Type B pancreatic cell (in vitro differentiated cells): Measurements from ENCODE around the gene KCTD16. TPM values are rescaled to one million over a fixed set of nuclear protein-coding genes. Genes with fewer than 3 reads are reported as not detected.

Experiments used
- DNase-seq: peaks from one replicate; pipeline ENCODE4 v3.0.0; 2021; ENCODE audit warnings: mixed read lengths; ENCODE audit not compliant: unreplicated experiment; ENCODE audit errors: extremely low spot score
- H3K27ac Mint-ChIP-seq: 2 replicates; pipeline ENCODE4 v1.8.0; 2021; ENCODE audit warnings: mild to moderate bottlenecking, mixed read lengths
- H3K27me3 Mint-ChIP-seq: 2 replicates; pipeline ENCODE4 v1.8.0; 2021; ENCODE audit warnings: mixed read lengths
- H3K36me3 Mint-ChIP-seq: 2 replicates; pipeline ENCODE4 v1.8.0; 2021; ENCODE audit warnings: mixed read lengths
- H3K4me1 Mint-ChIP-seq: one replicate; pipeline ENCODE4 v1.8.0; 2021; ENCODE audit warnings: mixed read lengths; ENCODE audit not compliant: unreplicated experiment
- H3K4me3 Mint-ChIP-seq: 2 replicates; pipeline ENCODE4 v1.8.0; 2021; ENCODE audit warnings: mild to moderate bottlenecking, mixed read lengths
- H3K9me3 Mint-ChIP-seq: 2 replicates; pipeline ENCODE4 v1.8.0; 2021; ENCODE audit warnings: mixed read lengths
- total RNA-seq: library from RNA; stranded (reverse); gene quantifications from 2 replicates; pipeline ENCODE4 v1.2.1, GENCODE V29; 2021; ENCODE audit warnings: low replicate concordance
- TF ChIP-seq, protein P1 (sequence below): fragments of 200-600 bp; sonication (generic); conservative IDR thresholded peaks from 2 replicates; pipeline ENCODE4 v1.5.0; 2021; ENCODE audit warnings: antibody characterized with exemption, mild to moderate bottlenecking

Gene KCTD16
- total RNA-seq, 1 donor from 2014 or later: 3.0 TPM

DNA sequence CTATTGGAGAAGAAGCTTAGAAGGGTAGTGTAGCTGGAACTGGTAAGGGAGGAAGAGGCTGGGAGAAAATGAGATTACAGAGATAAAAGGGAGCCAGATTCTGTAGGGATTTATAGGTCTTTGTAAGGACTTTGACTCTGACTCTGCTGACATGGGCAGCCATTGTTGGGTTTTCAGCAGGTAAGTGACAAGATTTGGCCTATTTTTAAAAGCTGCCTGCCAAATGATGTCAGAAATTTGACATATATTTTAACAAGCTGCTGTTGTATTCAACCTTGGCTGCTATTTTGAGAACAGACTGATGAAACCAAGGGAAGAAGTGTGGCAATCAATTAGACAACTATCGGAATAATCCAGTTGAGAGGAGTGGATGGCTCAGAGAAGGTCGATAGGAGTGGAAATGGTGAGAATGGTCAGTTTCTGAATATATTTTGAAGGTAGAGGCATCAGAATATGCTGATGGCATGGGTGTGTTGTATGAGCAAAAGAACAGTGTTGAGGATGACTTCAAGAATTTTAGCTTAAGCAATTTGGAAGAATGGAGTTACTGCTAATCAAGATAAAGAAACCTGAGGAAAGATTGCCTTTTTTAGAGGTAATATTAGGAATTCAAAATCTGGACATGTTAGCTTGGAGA lies 56.8 kb downstream of the KCTD16 start:
- Mint-ChIP-seq H3K4me1 (no peaks in the 10 kb centered on the region), H3K4me3 (no peak overlapping the region), H3K27ac (no peak overlapping the region), H3K9me3 (no peaks in the 10 kb centered on the region), H3K36me3 (no peaks in the 10 kb centered on the region), H3K27me3 (no peaks in the 10 kb centered on the region)
- DNase-seq: no peak
- TF ChIP-seq, protein P1, sequence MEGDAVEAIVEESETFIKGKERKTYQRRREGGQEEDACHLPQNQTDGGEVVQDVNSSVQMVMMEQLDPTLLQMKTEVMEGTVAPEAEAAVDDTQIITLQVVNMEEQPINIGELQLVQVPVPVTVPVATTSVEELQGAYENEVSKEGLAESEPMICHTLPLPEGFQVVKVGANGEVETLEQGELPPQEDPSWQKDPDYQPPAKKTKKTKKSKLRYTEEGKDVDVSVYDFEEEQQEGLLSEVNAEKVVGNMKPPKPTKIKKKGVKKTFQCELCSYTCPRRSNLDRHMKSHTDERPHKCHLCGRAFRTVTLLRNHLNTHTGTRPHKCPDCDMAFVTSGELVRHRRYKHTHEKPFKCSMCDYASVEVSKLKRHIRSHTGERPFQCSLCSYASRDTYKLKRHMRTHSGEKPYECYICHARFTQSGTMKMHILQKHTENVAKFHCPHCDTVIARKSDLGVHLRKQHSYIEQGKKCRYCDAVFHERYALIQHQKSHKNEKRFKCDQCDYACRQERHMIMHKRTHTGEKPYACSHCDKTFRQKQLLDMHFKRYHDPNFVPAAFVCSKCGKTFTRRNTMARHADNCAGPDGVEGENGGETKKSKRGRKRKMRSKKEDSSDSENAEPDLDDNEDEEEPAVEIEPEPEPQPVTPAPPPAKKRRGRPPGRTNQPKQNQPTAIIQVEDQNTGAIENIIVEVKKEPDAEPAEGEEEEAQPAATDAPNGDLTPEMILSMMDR: no peak

DNA sequence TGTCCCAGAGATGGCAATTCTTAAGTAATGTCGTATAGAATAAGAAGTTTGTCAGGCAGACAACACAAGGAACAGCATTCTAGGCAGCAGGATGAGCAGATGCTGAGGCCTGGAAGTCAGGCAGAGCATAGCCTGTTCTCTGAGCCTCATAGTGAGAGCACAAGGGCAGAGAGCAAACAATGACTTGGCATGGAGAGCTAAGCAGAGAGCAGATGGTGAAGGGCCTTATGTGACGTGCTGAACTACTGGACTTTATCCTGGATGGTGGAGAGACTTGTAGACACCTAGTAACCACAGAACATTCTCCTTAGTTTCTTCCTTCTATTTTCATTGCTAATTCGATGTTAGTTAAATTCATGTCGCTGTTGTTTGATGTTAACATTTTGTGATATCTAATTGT lies 60.1 kb downstream of the KCTD16 start:
- TF ChIP-seq, protein P1: no peak
- Mint-ChIP-seq H3K36me3 (no peaks in the 10 kb centered on the region), H3K27me3 (no peaks in the 10 kb centered on the region), H3K27ac (no peak overlapping the region), H3K4me1 (no peaks in the 10 kb centered on the region), H3K4me3 (no peak overlapping the region), H3K9me3 (no peaks in the 10 kb centered on the region)
- DNase-seq: no peak

DNA sequence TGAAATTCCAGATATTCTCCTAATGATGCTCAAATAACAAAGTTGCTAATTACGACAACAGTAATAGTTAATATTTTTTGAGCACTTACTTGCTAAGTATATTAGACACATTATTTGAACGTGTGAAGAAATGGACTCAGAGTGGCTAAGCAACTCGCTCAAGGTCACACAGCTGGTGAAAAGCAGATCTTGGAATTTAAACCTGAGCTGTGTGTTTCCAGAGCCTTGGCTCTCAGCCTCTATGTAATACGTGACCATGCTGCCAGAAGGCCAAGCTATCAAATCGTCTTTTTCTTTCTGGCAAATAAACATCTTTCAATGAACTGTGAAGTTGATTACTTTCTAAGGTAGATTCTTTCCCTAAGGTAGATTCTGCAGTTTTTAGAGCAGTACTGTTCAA lies 61.6 kb downstream of the KCTD16 start:
- no peaks in the 10 kb centered on the region for H3K4me1 Mint-ChIP-seq
- H3K4me3 Mint-ChIP-seq: no peak overlapping the region
- no peaks in the 10 kb centered on the region for H3K27me3 Mint-ChIP-seq
- no peak overlapping the region for H3K27ac Mint-ChIP-seq
- DNase-seq: no peak
- no peaks in the 10 kb centered on the region for H3K9me3 Mint-ChIP-seq
- H3K36me3 Mint-ChIP-seq: no peaks in the 10 kb centered on the region
- TF ChIP-seq, protein P1: no peak

DNA sequence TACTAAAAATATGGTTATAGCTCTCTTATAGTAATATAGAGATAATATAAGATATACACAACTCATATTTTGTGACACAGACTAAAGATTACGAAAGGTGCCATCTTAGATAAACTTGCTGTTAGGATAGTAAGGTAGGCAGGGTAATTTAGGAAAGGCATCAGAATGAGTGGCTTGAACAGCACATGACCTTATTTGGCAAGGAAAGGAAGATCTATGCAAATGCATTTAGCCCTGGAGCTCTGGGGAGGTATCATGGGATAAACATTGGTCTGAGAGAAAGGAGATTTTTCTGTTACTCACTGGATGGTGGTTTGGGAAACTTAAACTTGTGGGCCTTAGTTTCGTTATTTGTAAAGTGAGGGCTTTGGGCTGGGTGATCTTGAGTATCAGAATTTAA lies 65.8 kb downstream of the KCTD16 start:
- TF ChIP-seq, protein P1: no peak
- Mint-ChIP-seq H3K4me1 (no peaks in the 10 kb centered on the region), H3K27me3 (no peaks in the 10 kb centered on the region), H3K36me3 (no peaks in the 10 kb centered on the region), H3K27ac (no peak overlapping the region), H3K9me3 (no peaks in the 10 kb centered on the region), H3K4me3 (no peak overlapping the region)
- DNase-seq: no peak

DNA sequence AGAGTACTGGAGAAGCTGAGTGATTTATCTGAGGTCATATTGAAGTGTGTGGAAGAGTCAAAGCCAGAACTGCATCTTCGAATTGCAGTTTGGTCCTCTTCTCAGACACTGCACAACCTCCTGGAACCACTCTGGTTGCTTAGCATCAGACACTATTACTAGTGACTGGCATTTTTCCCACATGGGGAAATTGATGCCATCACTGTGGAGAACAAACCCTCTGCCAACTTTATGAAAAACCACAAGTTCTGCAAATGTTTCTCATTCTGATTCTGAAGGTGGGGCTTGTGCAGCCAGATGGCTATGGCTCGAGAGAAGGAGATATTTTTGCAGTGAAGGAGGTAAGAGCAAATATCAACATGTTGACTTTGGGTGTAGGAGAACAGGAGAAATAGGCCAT lies 67.2 kb downstream of the KCTD16 start:
- H3K27me3 Mint-ChIP-seq: no peaks in the 10 kb centered on the region
- no peaks in the 10 kb centered on the region for H3K36me3 Mint-ChIP-seq
- no peaks in the 10 kb centered on the region for H3K9me3 Mint-ChIP-seq
- no peaks in the 10 kb centered on the region for H3K4me1 Mint-ChIP-seq
- DNase-seq: no peak
- TF ChIP-seq, protein P1: no peak
- H3K27ac Mint-ChIP-seq: no peak overlapping the region
- no peak overlapping the region for H3K4me3 Mint-ChIP-seq

DNA sequence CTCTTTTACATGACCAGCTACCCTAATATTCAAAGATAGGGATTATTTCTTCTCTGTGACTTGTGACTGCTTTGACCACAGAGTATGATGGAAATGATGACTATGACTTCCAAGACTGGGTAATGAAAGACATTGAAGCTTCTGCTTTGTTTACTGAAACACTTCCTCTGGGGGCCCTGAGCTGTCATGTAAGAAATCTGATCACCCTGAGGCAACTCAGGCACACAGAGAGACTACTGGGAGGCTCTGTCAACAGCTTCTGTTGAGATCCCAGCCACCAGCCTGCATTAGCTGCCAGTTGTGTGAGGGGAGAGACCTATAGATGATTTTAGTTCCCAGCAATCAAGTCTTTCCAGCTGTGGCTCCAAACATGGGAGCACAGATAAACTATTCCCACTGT lies 76.5 kb downstream of the KCTD16 start:
- H3K27ac Mint-ChIP-seq: no peak overlapping the region
- TF ChIP-seq, protein P1: no peak
- H3K4me1 Mint-ChIP-seq: no peaks in the 10 kb centered on the region
- no peaks in the 10 kb centered on the region for H3K27me3 Mint-ChIP-seq
- H3K36me3 Mint-ChIP-seq: no peaks in the 10 kb centered on the region
- no peak for DNase-seq
- no peak overlapping the region for H3K4me3 Mint-ChIP-seq
- peaks cover 3% of the 10 kb centered on the region for H3K9me3 Mint-ChIP-seq
